GM19238 (cell line): ENCODE results near the gene AOAH.

Source experiments
- DNase-seq: peaks from one replicate; pipeline ENCODE4 v3.0.0; 2011; ENCODE audit warnings: low spot score; ENCODE audit not compliant: insufficient read length

The AOAH gene

DNA sequence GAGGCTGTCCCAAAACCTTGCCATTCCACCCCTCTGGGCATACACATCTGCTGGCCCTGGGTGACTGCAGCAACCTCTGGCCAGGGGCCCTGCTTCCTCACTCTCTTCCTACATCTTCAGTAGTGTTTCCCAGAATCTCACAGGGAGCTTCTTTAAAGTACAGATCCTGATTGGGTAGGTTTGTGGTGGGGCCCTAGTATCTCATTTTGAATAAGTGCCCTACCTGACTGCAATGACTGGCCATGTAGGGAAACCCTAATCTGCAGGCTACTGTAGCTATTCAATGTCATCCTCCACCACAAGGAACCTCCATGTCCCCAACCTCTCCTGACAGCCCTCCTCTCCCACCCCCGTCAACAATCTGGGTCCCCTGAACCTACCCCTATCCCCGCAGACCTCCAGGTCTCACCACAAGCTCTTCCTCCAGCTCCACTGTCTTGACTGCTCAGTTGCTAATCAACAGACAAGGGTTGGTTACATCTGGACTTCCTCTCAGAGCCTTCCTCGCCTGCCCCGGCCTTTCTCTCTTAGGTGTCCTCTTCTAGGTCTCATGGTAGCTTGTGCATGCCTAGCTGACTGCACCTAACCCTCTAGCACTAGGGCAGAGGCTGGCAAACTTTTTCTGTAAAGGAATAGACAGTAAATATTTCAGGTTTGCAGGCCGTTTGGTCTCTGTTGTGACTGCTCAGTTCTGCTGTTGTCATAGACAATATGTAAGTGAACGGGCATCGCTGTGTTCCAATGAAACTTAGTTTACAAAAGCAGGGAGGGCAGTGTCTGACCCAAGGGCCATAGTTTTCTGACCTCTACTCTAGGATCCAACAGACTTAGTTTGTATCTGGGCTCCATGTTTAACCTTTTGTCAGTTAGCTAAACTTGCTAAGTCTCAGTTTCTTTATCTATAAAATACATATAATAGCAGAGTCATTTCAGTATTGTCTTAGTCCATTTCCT lies 121.1 kb downstream of the AOAH start:
- DNase-seq: no peak

DNA sequence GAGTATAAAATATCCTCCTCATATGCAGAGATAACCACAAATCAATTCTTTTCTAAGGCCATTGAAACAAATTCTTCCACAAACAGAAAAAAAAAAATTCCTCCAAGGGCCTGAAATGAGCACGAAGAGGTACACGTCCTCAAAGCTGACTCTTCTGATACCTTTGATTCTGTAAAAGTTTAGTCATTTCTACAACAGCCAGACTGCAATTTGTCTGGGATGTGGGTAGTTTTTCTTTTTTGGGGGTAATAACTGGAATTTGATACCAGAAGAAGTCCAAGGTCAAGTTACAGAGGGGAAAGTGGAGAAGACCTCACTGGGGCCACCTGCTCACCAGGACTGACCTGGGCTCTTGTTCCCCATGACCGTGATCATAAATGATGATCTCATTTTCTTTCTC lies 121.8 kb downstream of the AOAH start:
- no peak for DNase-seq

DNA sequence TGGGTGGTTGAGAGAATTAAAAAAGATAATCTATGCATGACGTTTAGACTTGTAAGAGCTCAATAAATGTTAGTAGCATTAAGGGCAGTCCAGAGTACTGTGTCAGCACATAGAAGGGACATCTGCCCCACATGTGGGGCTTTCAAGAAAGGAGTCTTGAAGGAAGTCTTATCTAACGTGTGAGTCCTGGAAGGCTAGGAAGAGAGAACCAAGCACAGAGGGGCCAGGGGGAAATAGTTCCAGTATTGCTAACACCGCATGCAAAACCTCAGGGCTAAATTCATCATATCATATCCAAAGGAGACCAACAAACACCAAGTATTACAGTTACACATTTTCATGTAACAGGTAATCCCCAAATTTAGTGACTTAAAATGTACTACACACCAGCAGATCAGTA lies 122.7 kb downstream of the AOAH start:
- DNase-seq: no peak

DNA sequence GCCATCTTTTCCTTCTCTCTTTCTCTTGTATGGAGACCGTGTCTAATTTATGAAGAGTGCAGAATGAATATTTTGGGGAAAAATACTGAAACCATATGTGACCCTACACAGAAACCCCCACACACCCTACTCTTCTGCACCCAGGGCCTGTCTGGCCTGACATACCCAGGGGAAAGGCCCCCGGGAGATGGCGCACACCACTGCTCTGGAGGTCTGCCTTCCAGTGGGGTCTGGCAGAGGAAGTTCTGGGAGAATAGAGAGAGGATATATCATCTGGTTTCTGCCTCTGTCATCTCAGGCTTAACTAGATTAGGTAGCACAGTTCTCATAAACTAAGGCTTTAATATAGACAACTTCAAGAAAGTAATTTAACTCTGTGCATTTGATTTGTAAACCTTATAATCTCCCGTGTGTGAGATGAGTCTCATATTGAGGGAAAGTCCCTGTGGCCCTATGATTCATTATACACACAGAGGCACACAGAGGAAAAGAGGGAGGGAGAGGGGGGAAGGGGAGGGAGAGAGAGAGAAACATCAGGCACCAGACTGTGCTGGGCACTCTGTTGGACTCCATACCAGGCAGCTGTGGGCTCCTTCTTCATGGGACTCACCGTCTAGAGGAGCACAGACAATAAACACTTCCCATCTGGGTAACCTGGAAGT lies 123.3 kb downstream of the AOAH start:
- no peak for DNase-seq

DNA sequence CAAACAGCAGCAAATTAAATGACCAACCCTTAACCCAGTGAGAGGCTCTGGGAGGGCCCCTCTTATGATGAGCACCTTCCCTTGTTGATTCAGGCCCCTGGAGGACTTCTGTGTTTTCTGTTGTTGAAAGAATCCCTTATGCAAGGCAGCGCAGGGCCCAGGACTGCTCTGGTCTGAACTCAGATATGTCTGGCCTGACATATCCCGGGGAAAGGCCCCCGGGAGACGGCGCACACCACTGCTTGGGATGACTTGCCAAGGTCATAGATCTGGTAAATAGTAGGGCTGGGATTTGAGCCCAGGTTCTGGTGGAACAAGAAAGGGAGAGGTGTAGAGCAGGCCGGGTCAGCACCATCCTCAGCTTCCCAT lies 124.0 kb downstream of the AOAH start:
- DNase-seq: no peak

DNA sequence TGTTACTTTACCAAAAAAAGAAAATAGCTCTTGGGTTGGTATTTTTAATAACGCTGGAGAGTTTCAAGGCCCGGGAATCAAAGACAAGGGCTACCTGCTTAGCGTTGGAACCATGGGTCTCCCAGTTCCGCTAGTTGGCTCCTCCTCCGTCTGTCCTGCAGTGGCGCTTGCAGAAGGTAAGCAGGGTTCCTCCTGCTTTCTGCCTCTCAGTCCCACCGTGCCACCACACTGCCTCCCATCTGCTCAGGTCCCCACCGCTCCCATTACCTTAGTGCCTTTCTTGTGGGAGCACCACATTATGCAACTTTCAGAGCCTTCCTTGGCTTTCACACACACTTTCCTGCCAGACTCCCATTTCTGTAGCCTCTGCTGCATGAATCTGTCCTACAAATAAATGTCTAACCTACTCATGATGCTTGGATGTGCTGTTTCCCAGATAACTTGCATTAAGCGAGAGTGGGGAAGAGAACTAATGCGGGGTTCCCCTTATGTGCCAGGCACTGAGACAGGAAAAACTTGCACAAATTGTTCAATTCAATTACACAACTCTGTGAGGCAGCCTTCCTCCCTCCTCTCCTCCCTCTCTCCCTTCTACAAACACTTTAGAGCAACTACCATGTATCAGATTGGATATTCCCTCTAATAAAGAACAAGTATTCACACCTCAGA lies 124.5 kb downstream of the AOAH start:
- no peak for DNase-seq

DNA sequence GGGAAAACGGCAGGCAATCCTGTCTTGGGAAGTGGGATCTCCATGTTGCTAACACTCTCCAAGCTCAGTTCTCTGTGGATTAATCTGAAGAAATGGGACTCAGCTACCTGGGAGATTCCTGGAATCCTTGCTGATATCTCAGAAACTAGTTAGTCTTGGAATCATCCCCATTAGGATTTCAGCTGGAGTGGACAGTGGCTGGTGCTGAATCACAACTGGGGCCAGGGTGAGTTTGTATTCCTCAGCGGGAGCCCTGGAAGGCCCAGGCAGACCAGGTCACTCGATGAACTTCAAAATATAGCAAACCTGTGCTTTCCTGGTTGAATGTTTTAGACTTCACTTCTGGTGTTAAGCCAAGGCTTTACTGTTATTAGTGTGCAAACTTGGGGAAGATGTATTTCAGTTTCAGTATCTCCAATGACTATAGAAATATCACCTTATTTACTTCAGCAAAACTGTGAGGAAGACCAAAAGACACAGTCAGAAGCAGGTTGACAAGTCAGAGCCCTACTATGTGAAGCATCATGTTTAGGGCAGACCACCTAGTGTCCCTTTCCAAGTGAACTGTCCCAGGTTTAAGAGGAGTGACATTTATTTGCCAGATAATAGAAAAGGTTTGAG lies 126.1 kb downstream of the AOAH start:
- DNase-seq: no peak

DNA sequence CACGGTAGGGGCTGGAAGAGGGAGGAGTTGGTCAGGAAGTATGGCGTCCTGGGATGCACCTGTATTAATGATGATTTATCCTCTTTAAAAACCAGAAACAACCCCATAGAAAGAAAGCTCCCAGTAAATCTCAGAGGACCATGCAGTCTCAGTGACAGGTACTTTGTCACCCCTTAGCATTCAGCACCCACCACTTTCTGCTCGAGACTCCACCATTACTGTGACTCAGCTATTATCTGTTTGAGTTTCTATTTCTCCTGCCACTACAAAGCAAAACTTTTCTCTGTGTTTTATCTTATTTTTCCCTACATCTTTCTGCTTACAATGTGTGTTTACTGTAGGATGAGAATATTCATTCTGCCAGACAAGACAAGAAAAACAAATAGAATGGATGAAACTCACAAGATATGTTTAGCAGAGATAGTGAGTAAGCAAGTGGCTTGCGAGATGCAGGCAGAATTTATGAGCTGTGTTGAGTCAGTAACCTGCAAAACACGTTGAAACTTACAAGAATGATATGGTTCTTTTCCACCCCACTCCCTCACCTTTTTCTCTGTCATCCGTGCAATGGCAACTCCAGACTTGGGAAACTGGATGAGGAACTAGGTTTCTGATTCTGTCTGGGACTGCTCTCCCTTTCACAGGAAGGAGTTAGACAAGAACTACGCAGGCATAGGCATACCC lies 127.1 kb downstream of the AOAH start:
- DNase-seq: no peak

DNA sequence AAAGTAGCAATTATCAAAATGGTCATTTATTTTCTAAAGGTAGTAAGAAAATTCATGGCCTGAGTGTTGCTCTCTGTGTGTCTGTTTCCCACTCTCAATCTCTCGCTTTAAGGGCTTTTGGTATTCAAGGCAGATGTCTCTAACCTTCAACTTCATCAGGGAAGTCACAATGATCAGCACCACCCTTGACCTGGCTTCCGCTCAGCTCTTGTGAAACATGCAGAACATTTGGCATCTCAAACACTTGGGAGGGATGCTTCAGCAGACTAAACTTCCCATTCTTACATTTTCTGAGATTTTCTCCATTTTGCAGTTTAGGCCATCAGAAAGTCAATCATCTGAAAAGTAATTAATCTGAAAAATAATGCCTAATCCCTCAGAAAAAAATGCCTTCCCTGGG lies 129.8 kb downstream of the AOAH start:
- DNase-seq: no peak

DNA sequence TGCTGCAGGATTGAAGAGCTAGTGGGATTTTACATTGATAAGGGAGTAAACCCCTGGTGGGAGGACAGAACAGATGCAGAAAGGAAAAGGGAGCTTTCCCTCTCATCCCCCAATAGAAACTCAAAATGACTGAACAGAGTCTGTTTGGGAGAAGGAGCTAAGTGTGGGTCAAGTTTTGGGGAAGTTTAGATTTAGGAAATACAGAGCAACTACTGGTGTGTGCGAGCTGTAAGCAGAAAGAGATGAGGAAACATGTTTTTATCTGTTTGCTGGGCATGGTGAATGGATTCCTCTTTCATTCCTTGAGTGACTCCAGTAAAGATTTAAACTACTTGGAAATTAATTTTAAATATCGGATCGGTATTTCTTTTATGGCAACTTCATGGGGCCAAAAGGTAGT lies 132.7 kb downstream of the AOAH start:
- DNase-seq: no peak

DNA sequence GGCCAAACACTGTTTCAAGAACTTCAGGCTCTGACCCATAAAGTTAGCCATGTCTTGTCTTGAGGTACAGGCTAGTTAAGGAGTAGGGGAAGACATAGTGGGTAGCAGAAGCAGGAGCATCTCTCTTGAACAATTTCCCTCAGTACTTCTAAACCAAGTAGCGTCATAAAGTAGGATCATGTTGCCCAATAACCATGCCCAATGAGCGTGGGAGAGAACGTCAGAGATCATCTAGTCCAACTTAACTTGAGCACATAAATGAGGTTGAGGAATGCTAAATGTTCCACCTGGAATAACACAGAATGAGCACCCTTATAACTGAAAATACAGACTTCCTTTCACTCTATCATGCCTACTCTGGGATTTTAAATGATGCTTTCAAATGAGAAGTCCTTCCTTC lies 134.9 kb downstream of the AOAH start:
- no peak for DNase-seq

DNA sequence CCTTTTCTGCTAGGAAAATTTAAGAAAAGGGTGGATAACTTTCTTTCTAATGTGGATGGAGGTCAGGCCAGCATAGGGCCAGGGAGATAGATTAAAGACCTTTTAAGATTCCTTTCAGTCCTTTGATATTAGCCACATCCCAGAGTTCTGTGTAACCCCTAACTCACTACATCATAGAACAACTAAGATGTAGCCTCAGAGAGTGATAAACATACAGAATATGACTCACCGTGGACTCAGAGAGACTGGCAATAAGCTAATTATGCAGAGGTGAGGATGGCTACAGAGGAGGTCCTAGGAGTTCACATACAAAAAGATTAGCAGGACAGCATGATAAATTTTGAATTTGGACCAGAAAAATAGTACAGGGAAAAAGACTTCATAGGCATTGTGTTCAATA lies 141.0 kb downstream of the AOAH start:
- no peak for DNase-seq

DNA sequence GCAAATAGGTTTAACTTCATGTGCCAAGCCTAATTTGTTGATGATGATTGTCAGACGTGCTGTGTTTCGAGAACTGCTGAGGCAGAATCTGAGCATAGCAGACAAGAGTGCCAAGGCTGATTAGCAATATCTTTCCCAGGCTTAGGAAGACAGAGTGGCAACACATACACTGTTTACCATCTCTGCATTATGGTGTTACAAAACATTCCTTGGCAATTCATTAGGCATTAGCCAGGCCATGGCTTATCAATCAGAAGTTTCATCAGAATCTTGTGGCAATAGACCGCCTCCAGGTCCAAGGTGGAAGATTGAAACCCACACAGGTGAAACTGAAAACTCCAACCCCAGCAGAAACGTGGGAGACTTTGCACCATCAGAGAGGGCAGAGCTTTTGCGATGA lies 148.5 kb downstream of the AOAH start:
- DNase-seq: no peak

DNA sequence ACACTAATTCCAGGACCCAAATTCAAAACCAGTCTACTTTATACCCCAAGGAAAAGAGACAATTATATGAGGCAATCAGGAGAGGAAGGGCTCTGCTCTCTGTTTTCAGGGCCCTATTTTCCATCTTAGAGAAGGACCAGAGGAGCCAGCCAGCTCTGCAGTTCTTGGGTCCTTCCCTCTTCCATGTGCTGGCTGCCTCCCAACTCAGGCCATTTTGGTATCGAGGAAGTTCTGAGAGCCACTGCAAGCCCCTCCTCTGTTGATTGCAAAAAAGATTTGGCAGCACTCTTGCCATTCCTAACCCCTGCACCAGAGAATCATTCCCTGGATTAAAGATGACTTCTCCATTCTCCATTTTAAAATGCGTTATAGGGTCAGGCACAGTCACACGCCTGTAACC lies 151.2 kb downstream of the AOAH start:
- DNase-seq: no peak

DNA sequence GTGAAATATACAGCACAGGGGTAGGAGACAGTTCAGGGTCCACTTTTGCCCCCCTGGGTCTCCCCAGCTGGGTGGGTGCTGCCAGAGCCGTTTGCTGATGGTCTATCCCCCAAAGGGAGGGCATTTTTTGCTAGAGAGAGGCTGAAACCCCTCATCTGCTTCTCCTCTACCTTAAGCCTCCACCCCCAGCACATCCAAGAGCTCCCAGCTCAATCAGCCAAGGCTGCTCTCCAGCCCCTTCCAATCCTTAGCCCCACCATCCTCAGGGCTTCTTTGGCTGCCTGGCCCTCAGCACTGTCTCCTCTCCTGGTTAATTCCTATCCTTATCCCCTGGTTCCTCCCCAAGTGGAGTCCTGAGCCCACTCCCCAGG lies 153.1 kb downstream of the AOAH start:
- DNase-seq: no peak

DNA sequence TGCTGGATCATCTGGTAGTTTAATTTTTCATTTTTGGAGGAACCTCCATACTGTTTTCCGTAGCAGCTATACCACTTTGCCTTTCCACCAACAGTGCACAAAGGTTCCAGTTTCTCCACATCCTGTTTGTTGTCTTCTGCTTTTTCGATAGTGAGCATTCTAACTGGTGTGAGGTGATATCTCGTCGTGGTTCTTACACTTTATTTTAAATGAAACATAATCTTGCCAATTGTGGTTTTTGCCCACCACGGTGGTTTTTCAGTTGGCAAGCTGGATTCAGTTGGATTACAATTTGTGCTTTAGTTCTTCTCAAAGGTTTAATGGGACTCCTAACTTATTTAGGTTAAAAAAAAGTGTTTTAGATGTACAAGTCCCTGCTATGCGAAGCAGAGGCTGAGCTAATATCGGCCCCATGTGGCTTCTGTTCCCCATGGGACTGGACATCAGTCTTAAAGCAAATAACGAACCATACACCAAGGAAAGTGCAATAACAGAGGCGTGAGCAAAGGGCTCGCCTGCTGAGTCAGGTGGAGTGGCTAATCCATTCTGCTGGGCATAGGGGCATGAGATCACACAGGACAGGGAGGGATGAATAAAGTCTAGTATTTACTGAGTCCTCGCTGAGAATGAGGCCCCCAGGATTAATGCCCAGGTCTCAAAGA lies 153.6 kb downstream of the AOAH start:
- DNase-seq: no peak

DNA sequence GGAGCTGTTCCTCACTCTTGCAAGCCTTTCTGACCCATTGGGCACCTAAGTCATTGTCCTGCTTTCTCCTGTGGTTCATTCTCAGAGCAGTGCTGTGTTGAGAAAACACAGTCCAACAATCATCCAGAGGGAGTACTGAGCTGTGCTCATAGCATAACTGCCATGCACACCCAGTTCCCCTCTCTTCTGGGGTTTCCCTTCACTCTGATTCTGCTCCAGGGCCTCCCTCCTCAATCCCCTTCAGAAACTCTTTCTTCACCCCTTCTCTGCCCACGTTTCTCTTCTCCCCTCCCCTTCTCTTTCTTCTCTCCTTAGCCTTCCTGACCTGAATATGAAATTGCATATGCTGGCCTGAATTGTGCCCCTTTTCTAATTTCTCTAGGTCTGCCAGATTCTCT lies 155.8 kb downstream of the AOAH start:
- no peak for DNase-seq

DNA sequence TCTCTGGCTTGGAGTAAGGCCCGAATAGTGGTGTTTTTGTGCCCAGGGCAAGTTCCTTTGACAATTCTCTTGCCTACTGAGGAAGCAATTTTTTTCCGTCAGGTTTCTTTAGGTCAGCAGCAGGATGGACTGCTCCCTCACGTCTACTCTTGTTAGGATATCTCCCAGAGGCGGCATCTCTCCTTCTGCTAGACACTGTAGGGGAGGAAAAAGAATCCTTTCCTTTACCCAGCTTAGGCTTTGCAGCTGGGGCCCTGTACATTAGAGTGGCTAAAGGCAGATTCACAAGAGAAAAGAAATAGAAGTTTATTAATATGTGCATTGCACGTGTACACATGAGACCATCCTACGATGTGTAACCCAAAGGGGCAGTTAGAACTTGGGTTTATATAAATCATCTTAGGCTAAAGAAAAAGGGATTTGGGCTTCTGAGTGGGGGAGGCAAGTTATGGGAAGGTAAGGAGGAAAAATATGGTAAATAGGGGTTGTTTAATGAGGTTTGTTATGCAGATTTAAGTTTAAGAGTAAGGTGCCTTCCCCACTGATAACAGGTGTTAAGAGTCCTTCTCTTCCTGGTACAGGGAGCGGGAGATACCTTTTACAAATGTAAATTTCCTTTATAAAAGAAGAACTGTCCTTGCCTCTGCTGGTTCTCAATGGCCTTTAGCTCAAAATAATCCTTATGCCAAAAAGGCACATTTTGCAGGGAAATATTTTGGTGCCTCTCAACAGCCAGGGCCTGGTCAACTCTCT lies 156.4 kb downstream of the AOAH start:
- DNase-seq: no peak

DNA sequence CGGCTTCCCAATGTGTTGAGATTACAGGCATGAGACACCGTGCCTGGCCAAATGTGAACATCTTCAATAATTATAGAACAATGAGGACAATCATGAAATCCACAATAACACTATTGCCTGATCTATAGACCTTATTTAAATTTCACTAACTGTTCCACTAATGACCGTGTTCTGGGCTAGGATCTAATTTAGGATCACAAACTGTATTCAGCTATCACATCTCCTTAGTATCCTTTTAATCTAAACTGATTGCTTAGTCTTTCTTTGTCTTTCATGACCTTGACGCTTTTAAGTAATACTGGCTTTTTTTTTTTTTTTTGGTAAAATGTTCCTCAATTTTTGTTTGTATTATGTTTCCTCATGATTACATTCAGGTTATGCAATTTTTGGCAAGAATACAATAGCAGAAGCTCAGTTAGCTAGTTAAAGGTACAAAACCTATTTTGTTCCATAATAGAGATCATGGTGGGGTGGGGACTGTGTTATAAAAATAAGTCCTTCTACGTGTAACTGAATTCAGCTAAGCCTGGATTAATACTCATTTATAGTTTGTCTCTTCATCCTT lies 158.4 kb downstream of the AOAH start:
- DNase-seq: no peak

DNA sequence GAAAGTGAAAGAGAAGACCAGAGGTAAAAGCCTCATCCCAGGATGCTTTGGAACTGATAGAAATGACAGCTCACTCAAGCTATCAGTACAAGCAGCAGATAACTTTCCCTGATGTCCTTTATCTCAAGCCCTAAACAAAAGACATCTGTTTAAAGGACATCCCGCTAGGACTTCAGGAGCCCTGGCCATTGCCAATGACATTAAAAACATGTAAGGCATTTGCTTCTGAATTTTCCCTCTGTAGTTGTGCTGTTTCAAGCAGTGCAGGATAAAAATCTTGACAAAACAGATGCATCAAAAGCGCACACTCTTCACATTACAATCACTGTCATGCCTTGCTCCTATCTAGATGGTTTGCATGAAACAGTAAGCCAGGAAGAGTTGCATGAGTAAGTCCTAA lies 159.8 kb downstream of the AOAH start:
- DNase-seq: no peak
